Cardiac fibroblast (primary cell): ENCODE data around the gene PRR35.

ENCODE experiments used
- DNase-seq, 2 donors: peaks; one replicate each; pipeline versions ENCODE4 v3.0.0 to v3.0.0-alpha.2; 2010; ENCODE audit warnings: low read depth in 2 of 2
- H3K4me3 ChIP-seq, 2 donors: replicated peaks in 1 of 2; 1 replicate in 1 of 2; 2 replicates in 1 of 2; pipeline ENCODE4 v1.5.1; 2011; ENCODE audit warnings: low read depth in 2 of 2, low read length in 2 of 2, mild to moderate bottlenecking in 2 of 2, moderate library complexity in 1 of 2
- CTCF ChIP-seq: IDR thresholded peaks from one replicate; pipeline ENCODE4 v1.5.1; 2011; ENCODE audit warnings: low read depth, mild to moderate bottlenecking, low read length, inconsistent platforms

Gene PRR35

GRCh38 chr16:583815-584591, 23.8 kb downstream of the PRR35 start:
- TF ChIP-seq CTCF = no peak
- no peak for DNase-seq
- no peak overlapping the region for H3K4me3 ChIP-seq

- no peak for TF ChIP-seq CTCF
- H3K4me3 ChIP-seq = no peak overlapping the region
Measured at GRCh38 chr16:585351-585750, 25.2 kb downstream of the PRR35 start.

GRCh38 chr16:586047-586644, 26.0 kb downstream of the PRR35 start:
- H3K4me3 ChIP-seq = no peak overlapping the region
- DNase-seq = peak in 1 of 2 donors; percentile 36
- no peak for TF ChIP-seq CTCF

More at GRCh38 chr16:585351-585750, 25.2 kb downstream of the PRR35 start:
- no peak for DNase-seq

- no peak for TF ChIP-seq CTCF
- no peak overlapping the region for H3K4me3 ChIP-seq
- DNase-seq = no peak
Measured at GRCh38 chr16:586645-587590, 26.7 kb downstream of the PRR35 start.

GRCh38 chr16:588639-588888, 28.4 kb downstream of the PRR35 start:
- TF ChIP-seq CTCF = no peak
- peak overlapping the region; percentile 71 to 93 for H3K4me3 ChIP-seq
- peak; percentile 72 to 75 for DNase-seq

GRCh38 chr16:588889-589657, 28.9 kb downstream of the PRR35 start:
- peak; percentile 98 for DNase-seq
- TF ChIP-seq CTCF = no peak
- H3K4me3 ChIP-seq = peak overlapping the region; percentile 71 to 93
